ENCODE data around the gene ZNF329.
"Not testable (repeated sequence)": the region's sequence is repeated elsewhere in the genome, so short reads cannot be mapped to it uniquely, and the experiment has no call there.

Gene ZNF329

GRCh38 chr19:58153386-58153785 is 2.8 kb upstream of the ZNF329 start:
- DNase-seq (ENCODE audit: insufficient read length, low spot score) (no peak), FAIRE-seq (no peak)
- TF ChIP-seq CTCF (IDR thresholded peaks at IDR 0.05; ENCODE audit: insufficient read depth, missing control alignments) = no peak

GRCh38 chr19:58147475-58147874 is 3.1 kb downstream of the ZNF329 start:
- FAIRE-seq; DNase-seq (ENCODE audit: insufficient read length, low spot score): not testable (repeated sequence)

- no peak for FAIRE-seq
These were observed 4.7 kb downstream of the ZNF329 start for GRCh38 chr19:58145849-58146248.

GRCh38 chr19:58134244-58134643 is 16.3 kb downstream of the ZNF329 start:
- FAIRE-seq (no peak), DNase-seq (ENCODE audit: insufficient read length, low spot score) (no peak)
- no peak for TF ChIP-seq CTCF (IDR thresholded peaks at IDR 0.05; ENCODE audit: insufficient read depth, missing control alignments)

More at GRCh38 chr19:58145849-58146248, 4.7 kb downstream of the ZNF329 start:
- DNase-seq (ENCODE audit: insufficient read length, low spot score) = no peak
- no peak for TF ChIP-seq CTCF (IDR thresholded peaks at IDR 0.05; ENCODE audit: insufficient read depth, missing control alignments)

- FAIRE-seq (no peak), DNase-seq (ENCODE audit: insufficient read length, low spot score) (no peak)
- no peak for TF ChIP-seq CTCF (IDR thresholded peaks at IDR 0.05; ENCODE audit: insufficient read depth, missing control alignments)
These were observed 21.3 kb downstream of the ZNF329 start for GRCh38 chr19:58129284-58129683.

- no peak for FAIRE-seq
- no peak for DNase-seq (ENCODE audit: insufficient read length, low spot score)
These were observed 22.4 kb downstream of the ZNF329 start for GRCh38 chr19:58128041-58128685.

GRCh38 chr19:58123354-58123753 is 27.2 kb downstream of the ZNF329 start:
- no peak for FAIRE-seq

More at GRCh38 chr19:58128041-58128685, 22.4 kb downstream of the ZNF329 start:
- no peak for TF ChIP-seq CTCF (IDR thresholded peaks at IDR 0.05; ENCODE audit: insufficient read depth, missing control alignments)

More at GRCh38 chr19:58123354-58123753, 27.2 kb downstream of the ZNF329 start:
- no peak for TF ChIP-seq CTCF (IDR thresholded peaks at IDR 0.05; ENCODE audit: insufficient read depth, missing control alignments)
- no peak for DNase-seq (ENCODE audit: insufficient read length, low spot score)

Data from D721Med (cell line).